Neural cell (in vitro differentiated cells): Measurements from ENCODE around the gene RCC2.

Source experiments
- CTCF ChIP-seq: fragments of 450-650 bp; IDR thresholded peaks from 2 replicates; pipeline ENCODE4 v1.5.1; 2014; ENCODE audit warnings: antibody characterized with exemption, mild to moderate bottlenecking, moderate library complexity; ENCODE audit not compliant: poor library complexity, severe bottlenecking
- EP300 ChIP-seq: fragments of 450-650 bp; conservative IDR thresholded peaks from 2 replicates; pipeline ENCODE4 v1.6.1; 2014; ENCODE audit warnings: antibody characterized with exemption, mild to moderate bottlenecking, moderate library complexity; ENCODE audit not compliant: poor library complexity, severe bottlenecking
- RAD21 ChIP-seq: fragments of 450-650 bp; conservative IDR thresholded peaks from 2 replicates; pipeline ENCODE4 v1.6.1; 2014; ENCODE audit warnings: antibody characterized with exemption, mild to moderate bottlenecking, moderate library complexity

GRCh38 chr1:17441993-17442357 lies 2.5 kb upstream of the RCC2 start:
- no peak for TF ChIP-seq CTCF
- no peak for TF ChIP-seq RAD21
- TF ChIP-seq EP300, result no peak
